SK-N-MC (cell line): ENCODE results near the gene STAT4.

Experiments
- DNase-seq: peaks from one replicate; pipeline ENCODE4 v3.0.0-alpha.2; 2011; ENCODE audit warnings: low read depth, low spot score
- H3K27ac ChIP-seq: fragments of 200-600 bp; sonication (generic); 2 replicates; pipeline ENCODE4 v1.5.1; 2016; ENCODE audit warnings: mixed run types
- H3K36me3 ChIP-seq: fragments of 200-600 bp; sonication (generic); 2 replicates; pipeline ENCODE4 v1.6.1; 2017; ENCODE audit warnings: antibody characterized with exemption, low read length, mixed read lengths; ENCODE audit not compliant: insufficient read depth
- H3K4me3 ChIP-seq: fragments of 200-600 bp; sonication (generic); 2 replicates; pipeline ENCODE4 v1.5.1; 2016
- H3K9ac ChIP-seq: fragments of 200-600 bp; sonication (generic); 2 replicates; pipeline ENCODE4 v1.8.0; 2017; ENCODE audit warnings: mixed run types, mixed read lengths; ENCODE audit not compliant: insufficient read length
- H3K9me3 ChIP-seq: fragments of 200-600 bp; sonication (generic); 2 replicates; pipeline ENCODE4 v1.6.1; 2017; ENCODE audit warnings: low read depth, mild to moderate bottlenecking, antibody characterized with exemption, low read length, moderate library complexity, mixed read lengths
- EZH2 ChIP-seq: fragments of 200-600 bp; sonication (generic); IDR thresholded peaks from one replicate; pipeline ENCODE4 v1.6.1; 2017; ENCODE audit warnings: antibody characterized with exemption
- FOXP2 ChIP-seq: optimal IDR thresholded peaks from 2 replicates; pipeline ENCODE3; 2011; ENCODE audit warnings: mild to moderate bottlenecking, moderate library complexity; ENCODE audit not compliant: insufficient read depth; ENCODE audit errors: extremely low read length, control extremely low read depth
- POLR2AphosphoS5 ChIP-seq: IDR thresholded peaks from 2 replicates; pipeline ENCODE4 v1.6.1; 2012; ENCODE audit warnings: mild to moderate bottlenecking, low read depth, low read length, borderline replicate concordance

Gene STAT4

DNA sequence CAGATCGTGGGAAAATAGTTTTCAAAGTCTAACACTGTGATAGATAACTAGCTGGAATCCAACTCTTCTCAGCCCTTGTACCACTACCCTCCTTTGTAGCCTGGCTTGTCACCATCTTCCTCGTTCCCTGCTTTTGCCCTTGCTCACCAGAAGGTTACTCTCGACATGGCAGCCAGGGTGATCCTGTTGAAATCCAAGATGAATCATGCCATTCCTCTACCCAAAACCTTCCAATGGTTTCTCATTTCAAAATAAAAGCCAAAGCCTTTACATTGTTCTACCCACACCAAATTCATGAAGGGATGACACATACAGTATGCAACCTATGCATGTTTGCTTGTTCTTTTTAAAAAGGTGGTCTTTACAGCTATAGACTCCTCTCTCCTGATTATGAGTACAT lies 45.7 kb downstream of the STAT4 start:
- no peak for DNase-seq
- Histone ChIP-seq H3K27ac (no peak overlapping the region), H3K9ac (no peak overlapping the region), H3K36me3 (no peaks in the 10 kb centered on the region), H3K9me3 (no peaks in the 10 kb centered on the region), H3K4me3 (no peak overlapping the region)
- TF ChIP-seq POLR2AphosphoS5 (no peak), EZH2 (no peak), FOXP2 (no peak)

DNA sequence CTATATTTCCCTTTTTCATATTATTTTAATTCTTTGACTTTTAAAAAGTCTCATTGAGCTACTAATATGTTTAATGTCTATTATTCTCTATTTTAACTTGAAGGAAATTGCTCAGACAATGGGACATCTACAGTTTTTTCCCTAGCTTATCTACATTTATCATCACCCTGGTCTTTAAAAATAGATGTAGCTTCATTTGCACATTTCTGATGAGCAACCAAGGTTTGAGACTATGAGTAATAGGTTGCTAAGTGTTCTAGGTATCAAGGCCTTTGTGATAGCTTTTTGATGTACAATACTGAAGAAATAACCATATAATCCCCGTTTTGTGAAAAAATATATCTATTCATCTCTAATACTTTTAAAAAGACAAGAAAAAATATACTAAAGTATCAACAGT lies 47.0 kb downstream of the STAT4 start:
- no peak overlapping the region for H3K4me3 ChIP-seq
- H3K27ac ChIP-seq = no peak overlapping the region
- H3K36me3 ChIP-seq = no peaks in the 10 kb centered on the region
- TF ChIP-seq POLR2AphosphoS5 (no peak), FOXP2 (no peak), EZH2 (no peak)
- H3K9ac ChIP-seq = no peak overlapping the region
- H3K9me3 ChIP-seq = no peaks in the 10 kb centered on the region
- no peak for DNase-seq

DNA sequence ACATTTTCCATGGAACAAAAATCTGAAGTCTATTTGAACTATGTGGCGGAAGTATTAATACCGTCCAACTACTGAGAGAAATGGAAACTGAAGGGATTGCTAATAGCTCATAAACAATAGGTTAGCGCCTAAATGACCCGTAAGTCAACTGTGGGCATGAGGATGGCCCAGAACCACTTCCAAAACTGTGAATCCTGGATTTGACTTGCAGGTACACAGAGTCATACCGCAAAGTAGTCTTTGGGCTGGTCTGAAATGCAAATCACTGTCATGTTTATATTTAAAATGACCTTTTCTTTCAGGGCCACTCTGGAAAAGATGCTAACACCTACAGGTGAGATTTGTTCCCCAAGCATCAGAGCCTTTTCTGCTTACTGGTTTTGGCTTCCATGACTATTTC lies 50.6 kb downstream of the STAT4 start:
- H3K27ac ChIP-seq = no peak overlapping the region
- no peaks in the 10 kb centered on the region for H3K9me3 ChIP-seq
- H3K9ac ChIP-seq = no peak overlapping the region
- H3K36me3 ChIP-seq = no peaks in the 10 kb centered on the region
- H3K4me3 ChIP-seq = no peak overlapping the region
- no peak for TF ChIP-seq FOXP2
- DNase-seq = no peak

DNA sequence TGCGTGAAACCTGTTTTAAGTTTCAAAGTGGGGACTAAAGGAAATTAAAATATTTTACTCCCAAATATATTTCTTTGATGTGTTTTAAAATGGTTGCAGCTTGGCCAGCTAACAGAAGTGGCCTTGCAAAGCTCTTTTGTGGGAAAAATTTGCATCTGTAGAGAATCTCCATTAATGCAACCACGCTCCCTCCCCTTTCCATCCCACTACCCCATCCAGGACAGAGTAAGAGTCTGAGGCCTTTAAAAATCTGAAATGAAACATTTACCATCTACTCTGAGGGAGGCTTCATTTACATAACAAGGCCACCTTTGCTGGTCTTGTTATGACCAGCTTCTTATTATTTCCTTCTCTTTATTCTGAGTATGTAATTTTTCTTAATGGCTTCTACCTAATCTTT lies 63.5 kb downstream of the STAT4 start:
- H3K9me3 ChIP-seq = 0 out of 2 replicates have a peak, but pooled peaks cover 3% of the 10 kb centered on the region
- TF ChIP-seq FOXP2 (no peak), POLR2AphosphoS5 (no peak), EZH2 (no peak)
- H3K27ac ChIP-seq = no peak overlapping the region
- H3K36me3 ChIP-seq = no peaks in the 10 kb centered on the region
- no peak overlapping the region for H3K4me3 ChIP-seq
- no peak for DNase-seq
- H3K9ac ChIP-seq = no peak overlapping the region

DNA sequence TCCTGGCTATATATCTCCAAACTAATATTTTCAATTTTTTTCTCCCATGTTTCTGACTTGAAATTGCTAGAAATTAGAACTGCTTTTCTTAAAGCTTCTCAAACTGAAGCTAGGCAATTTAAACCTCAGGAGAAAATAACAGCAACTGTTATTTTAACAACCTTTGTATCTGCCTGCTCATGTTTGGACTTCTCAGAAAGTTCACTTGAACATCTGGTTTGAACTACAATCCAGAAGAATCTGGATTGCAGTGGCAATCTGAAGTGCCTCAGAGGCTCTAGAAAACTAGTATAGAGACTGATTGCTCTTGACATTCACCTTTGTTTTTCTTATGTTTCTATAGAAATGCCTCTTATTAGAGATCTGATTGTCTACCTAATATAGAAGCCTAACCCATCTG lies 64.1 kb downstream of the STAT4 start:
- Histone ChIP-seq H3K9me3 (0 out of 2 replicates have a peak, but pooled peaks cover 3% of the 10 kb centered on the region), H3K9ac (no peak overlapping the region), H3K27ac (no peak overlapping the region), H3K36me3 (no peaks in the 10 kb centered on the region), H3K4me3 (no peak overlapping the region)
- TF ChIP-seq FOXP2 = no peak
- no peak for TF ChIP-seq EZH2
- no peak for TF ChIP-seq POLR2AphosphoS5
- no peak for DNase-seq

DNA sequence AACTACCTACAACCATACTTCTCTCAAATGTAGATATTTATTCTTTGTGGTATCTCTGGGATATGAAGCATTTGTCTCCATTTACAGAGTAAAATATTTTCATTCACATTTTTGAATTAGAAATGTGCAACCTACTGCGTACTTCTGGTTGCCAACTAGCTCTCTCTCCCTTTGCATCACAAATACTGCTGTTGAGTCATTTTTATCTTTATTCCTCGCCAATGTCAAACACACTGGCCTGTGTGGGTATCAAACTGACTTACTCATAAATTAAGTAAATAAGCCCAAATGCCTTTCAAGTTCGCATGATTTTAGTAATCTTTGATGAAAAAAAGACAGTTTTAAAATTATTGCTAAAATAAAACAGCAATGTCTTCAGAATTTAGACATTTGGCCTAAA lies 67.3 kb downstream of the STAT4 start:
- DNase-seq = no peak
- no peaks in the 10 kb centered on the region for H3K36me3 ChIP-seq
- no peak overlapping the region for H3K9ac ChIP-seq
- H3K9me3 ChIP-seq = 0 out of 2 replicates have a peak, but pooled peaks cover 3% of the 10 kb centered on the region
- TF ChIP-seq EZH2 (no peak), FOXP2 (no peak), POLR2AphosphoS5 (no peak)
- H3K4me3 ChIP-seq = no peak overlapping the region
- H3K27ac ChIP-seq = no peak overlapping the region

DNA sequence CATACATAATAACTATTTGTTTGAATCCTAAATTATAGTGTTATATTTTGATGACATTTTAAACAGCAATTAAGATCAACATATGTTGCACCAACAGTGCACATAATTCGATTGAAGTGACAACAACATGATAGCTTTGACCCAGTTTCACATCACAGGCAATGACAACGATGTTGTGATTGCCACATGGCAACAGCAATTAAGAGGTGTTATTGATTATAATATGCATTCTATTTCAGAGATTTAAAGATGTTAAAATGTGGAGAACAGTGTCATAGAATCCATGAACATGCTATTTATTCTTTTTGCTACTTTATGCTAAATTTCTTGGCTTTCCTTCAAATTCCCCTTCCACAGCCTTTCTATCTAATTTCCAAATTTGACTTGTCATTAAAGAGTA lies 68.5 kb downstream of the STAT4 start:
- TF ChIP-seq POLR2AphosphoS5 = no peak
- no peak for TF ChIP-seq EZH2
- TF ChIP-seq FOXP2 = no peak
- 0 out of 2 replicates have a peak, but pooled peaks cover 3% of the 10 kb centered on the region for H3K9me3 ChIP-seq
- no peak for DNase-seq
- no peak overlapping the region for H3K27ac ChIP-seq
- no peak overlapping the region for H3K4me3 ChIP-seq
- H3K9ac ChIP-seq = no peak overlapping the region
- H3K36me3 ChIP-seq = no peaks in the 10 kb centered on the region

DNA sequence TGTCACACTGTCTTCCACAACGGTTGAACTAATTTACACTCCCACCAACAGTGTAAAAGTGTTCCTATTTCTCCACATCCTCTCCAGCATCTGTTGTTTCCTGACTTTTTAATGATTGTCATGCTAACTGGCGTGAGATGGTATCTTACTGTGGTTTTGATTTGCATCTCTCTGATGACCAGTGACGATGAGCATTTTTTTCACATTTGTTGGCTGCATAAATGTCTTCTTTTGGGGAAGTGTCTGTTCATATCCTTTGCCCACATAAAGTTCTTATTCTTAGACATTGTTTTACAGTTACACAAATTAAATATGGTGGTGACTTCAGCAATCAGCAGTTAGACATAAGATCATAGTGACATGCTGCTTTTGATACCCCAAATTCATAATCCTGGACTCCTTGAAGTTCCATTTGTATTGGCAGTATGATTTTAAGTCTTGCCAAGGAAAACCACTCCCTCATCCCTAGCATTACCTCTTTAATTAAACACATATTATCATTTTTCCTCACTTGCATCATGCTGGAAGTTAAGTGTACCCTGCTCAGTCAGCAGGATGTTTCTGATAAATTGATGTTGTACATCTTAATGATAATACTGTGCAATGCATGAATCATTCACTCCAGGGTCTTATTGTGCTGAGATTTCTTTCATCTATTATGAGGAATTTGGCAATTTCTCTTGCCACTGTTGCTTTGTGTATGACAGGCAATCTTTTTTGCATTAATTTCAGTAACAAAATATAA lies 69.2 kb downstream of the STAT4 start:
- no peaks in the 10 kb centered on the region for H3K36me3 ChIP-seq
- H3K4me3 ChIP-seq = no peak overlapping the region
- H3K9me3 ChIP-seq = 0 out of 2 replicates have a peak, but pooled peaks cover 3% of the 10 kb centered on the region
- no peak overlapping the region for H3K9ac ChIP-seq
- no peak overlapping the region for H3K27ac ChIP-seq
- no peak for DNase-seq
- TF ChIP-seq POLR2AphosphoS5 = no peak
- TF ChIP-seq FOXP2 = no peak
- TF ChIP-seq EZH2 = no peak
